PFSK-1 (cell line): ENCODE results near the gene CYB561D1.

Experiments used
- FOXP2 ChIP-seq: optimal IDR thresholded peaks from 2 replicates; pipeline ENCODE3; 2011; ENCODE audit warnings: borderline replicate concordance, control low read depth, inconsistent platforms; ENCODE audit not compliant: insufficient read depth; ENCODE audit errors: extremely low read length, extremely low read depth
- POLR2AphosphoS5 ChIP-seq: IDR thresholded peaks from 2 replicates; pipeline ENCODE4 v1.6.1; 2012; ENCODE audit warnings: low read depth, mild to moderate bottlenecking, control low read depth, low read length, moderate library complexity
- SIN3A ChIP-seq: IDR thresholded peaks from 2 replicates; pipeline ENCODE4 v1.6.1; 2012; ENCODE audit warnings: mild to moderate bottlenecking, low read length, moderate library complexity, borderline replicate concordance; ENCODE audit not compliant: insufficient read depth
- TAF1 ChIP-seq: IDR thresholded peaks from 2 replicates; pipeline ENCODE4 v1.6.1; 2012; ENCODE audit warnings: low read length, control low read depth, borderline replicate concordance; ENCODE audit not compliant: insufficient read depth
- TF ChIP-seq, protein P1 (sequence below), 2 experiments: IDR thresholded peaks; 2 replicates each; pipeline versions ENCODE4 v1.6.1 to v1.8.0; 2011 to 2012; ENCODE audit warnings: low read depth in 2 of 2, low read length in 2 of 2, control low read depth in 1 of 2, inconsistent platforms in 1 of 2, mild to moderate bottlenecking in 1 of 2, moderate library complexity in 1 of 2; ENCODE audit not compliant: insufficient read depth in 1 of 2

Gene CYB561D1

GRCh38 chr1:109521002-109521951 lies 27.4 kb downstream of the CYB561D1 start:
- TF ChIP-seq SIN3A (no peak), FOXP2 (no peak), TAF1 (no peak), POLR2AphosphoS5 (no peak)
- TF ChIP-seq, protein P1, sequence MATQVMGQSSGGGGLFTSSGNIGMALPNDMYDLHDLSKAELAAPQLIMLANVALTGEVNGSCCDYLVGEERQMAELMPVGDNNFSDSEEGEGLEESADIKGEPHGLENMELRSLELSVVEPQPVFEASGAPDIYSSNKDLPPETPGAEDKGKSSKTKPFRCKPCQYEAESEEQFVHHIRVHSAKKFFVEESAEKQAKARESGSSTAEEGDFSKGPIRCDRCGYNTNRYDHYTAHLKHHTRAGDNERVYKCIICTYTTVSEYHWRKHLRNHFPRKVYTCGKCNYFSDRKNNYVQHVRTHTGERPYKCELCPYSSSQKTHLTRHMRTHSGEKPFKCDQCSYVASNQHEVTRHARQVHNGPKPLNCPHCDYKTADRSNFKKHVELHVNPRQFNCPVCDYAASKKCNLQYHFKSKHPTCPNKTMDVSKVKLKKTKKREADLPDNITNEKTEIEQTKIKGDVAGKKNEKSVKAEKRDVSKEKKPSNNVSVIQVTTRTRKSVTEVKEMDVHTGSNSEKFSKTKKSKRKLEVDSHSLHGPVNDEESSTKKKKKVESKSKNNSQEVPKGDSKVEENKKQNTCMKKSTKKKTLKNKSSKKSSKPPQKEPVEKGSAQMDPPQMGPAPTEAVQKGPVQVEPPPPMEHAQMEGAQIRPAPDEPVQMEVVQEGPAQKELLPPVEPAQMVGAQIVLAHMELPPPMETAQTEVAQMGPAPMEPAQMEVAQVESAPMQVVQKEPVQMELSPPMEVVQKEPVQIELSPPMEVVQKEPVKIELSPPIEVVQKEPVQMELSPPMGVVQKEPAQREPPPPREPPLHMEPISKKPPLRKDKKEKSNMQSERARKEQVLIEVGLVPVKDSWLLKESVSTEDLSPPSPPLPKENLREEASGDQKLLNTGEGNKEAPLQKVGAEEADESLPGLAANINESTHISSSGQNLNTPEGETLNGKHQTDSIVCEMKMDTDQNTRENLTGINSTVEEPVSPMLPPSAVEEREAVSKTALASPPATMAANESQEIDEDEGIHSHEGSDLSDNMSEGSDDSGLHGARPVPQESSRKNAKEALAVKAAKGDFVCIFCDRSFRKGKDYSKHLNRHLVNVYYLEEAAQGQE (IDR thresholded peaks at IDR 0.05; ENCODE audit: insufficient read depth in 1 of 2, low read depth in 2 of 2, low read length in 2 of 2): no peak

DNA sequence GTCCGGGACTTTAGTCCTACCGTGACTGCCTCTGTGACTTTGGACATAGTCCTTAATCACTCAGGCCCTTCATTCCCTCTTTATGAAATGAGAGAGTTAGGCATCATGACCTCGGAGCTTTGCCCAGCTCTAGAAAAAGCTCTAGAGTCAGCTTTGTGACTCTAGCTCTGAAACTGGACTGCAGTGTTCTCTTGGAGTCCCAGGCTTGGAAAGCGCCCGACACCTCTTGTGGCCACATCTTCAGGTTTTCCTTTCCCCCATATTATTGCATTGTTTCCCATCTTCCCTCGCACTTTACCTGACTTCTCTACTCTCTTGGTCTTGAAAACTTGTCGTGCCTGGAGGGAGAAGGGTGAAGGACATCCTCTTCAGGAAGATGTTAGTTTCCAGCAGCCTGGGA lies 28.1 kb downstream of the CYB561D1 start:
- TF ChIP-seq TAF1: no peak
- TF ChIP-seq, protein P1 (IDR thresholded peaks at IDR 0.05; ENCODE audit: insufficient read depth in 1 of 2, low read depth in 2 of 2, low read length in 2 of 2): no peak
- TF ChIP-seq SIN3A: no peak

GRCh38 chr1:109523706-109524105 lies 29.8 kb downstream of the CYB561D1 start:
- TF ChIP-seq, protein P1 (IDR thresholded peaks at IDR 0.05; ENCODE audit: insufficient read depth in 1 of 2, low read depth in 2 of 2, low read length in 2 of 2): no peak
- TF ChIP-seq SIN3A: no peak
- TF ChIP-seq TAF1: no peak

DNA sequence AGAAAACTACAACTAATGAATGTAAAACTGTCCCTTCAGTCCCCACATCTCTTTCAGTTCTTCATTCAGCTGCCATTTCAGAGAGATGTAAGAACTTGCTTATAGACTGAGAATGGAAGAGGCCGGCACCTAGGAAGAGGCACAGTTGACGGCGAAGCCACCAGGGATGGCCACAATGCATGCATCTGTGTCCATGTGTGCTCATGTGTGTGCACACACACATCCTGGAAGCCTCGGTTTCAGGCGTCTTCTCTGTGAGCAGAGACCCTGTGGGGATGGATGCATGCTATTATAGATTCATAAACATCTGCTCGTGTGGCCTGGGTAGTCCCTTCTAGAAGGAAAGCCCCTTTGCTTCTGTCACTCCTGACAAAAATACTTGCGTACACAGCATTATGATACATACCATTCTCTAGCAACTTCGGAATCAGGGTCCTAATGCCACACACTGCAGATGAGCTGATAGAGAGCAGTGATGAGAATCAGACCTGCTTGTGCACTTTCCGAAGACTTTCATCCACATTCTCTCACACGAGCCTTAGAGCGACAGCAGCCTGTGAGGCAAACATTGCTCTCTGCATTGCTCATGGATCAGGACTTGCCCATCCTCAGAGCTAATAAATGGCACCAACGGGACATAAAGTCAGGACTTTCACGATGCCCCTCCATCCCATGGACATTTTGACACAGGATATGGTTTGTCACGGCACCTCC lies 33.4 kb downstream of the CYB561D1 start:
- no peak for TF ChIP-seq FOXP2
- TF ChIP-seq SIN3A: no peak
- TF ChIP-seq POLR2AphosphoS5: no peak
- TF ChIP-seq, protein P1 (IDR thresholded peaks at IDR 0.05; ENCODE audit: insufficient read depth in 1 of 2, low read depth in 2 of 2, low read length in 2 of 2): no peak
- TF ChIP-seq TAF1: no peak
